ENCODE data around the gene CRYGN.

Gene CRYGN

DNA sequence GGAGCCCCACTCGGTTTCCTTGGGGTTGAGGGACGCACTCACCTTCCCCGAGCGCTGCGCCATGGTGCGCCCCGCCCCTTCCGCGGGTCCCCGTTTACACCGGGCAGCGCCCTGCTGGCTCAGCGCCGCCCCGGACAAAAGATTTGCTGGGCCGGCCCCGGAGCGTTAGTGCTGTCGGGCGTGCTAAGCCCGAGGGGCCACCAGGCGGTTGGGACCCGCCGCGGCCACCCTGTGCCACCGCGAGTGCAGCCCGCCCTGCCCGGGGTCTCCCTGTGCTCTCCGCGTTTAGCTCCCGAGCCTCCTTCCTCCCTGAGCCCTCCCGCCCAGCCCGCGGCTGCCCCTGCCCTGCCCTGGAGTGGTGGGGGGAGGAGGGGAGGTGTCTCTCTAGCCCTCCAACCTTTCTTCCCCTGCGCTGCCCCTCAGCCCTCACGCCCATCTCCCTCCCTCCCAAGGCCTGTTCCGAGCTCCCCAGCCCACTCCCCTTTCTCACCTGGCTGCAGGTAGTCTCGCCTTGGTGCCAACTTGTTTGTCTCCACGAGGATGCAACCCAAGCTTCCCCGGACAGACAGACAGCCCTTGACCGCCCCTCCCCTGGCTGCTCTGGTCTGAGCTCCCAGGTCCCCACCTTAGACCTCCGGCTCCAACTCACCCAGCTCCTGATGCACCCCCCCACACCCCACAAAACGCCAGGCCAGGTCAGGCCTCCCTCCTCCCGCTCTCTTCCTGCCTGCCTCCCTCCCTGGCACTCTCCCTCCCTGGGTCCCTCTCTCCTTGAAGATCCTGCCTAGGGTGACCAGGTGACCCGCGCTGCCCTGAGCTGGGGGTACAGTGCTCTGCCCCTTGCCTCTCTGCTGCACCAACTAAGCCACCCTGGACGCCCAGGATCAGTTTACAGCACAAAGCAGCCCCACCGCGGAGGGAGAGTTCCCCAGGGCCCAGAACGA lies at the start of gene CRYGN:
CRYGN (minus strand) TSS at position 287 of the 944 bp plus-strand sequence; CDS start at position 63, 224 bp downstream.
- TF ChIP-seq, protein P1, sequence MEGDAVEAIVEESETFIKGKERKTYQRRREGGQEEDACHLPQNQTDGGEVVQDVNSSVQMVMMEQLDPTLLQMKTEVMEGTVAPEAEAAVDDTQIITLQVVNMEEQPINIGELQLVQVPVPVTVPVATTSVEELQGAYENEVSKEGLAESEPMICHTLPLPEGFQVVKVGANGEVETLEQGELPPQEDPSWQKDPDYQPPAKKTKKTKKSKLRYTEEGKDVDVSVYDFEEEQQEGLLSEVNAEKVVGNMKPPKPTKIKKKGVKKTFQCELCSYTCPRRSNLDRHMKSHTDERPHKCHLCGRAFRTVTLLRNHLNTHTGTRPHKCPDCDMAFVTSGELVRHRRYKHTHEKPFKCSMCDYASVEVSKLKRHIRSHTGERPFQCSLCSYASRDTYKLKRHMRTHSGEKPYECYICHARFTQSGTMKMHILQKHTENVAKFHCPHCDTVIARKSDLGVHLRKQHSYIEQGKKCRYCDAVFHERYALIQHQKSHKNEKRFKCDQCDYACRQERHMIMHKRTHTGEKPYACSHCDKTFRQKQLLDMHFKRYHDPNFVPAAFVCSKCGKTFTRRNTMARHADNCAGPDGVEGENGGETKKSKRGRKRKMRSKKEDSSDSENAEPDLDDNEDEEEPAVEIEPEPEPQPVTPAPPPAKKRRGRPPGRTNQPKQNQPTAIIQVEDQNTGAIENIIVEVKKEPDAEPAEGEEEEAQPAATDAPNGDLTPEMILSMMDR (IDR thresholded peaks at IDR 0.05), result no peak
- H3K36me3 ChIP-seq, result no peaks in the 10 kb centered on the region
- H3K27ac ChIP-seq, result no peak within 1 kb of the TSS
- H3K4me1 ChIP-seq (ENCODE audit: control insufficient read depth in 1 of 2, insufficient read depth in 1 of 2, low read depth in 1 of 2, low read length in 1 of 2), result peaks cover 6 to 8% of the 10 kb centered on the region in 2 experiments
- H3K4me3 ChIP-seq (ENCODE audit: low read depth in 1 of 2, low read length in 1 of 2), result no peak within 1 kb of the TSS
- peaks cover 41% of the 10 kb centered on the region for H3K27me3 ChIP-seq
- no peaks in the 10 kb centered on the region for H3K9me3 ChIP-seq

- TF ChIP-seq, protein P1 (IDR thresholded peaks at IDR 0.05), result no peak
- H3K27ac ChIP-seq, result no peak overlapping the region
- H3K36me3 ChIP-seq, result peaks cover 36% of the 10 kb centered on the region
- no peaks in the 10 kb centered on the region for H3K27me3 ChIP-seq
- no peaks in the 10 kb centered on the region for H3K9me3 ChIP-seq
- no peak overlapping the region for H3K4me3 ChIP-seq (ENCODE audit: low read depth in 1 of 2, low read length in 1 of 2)
- peaks cover 6 to 19% of the 10 kb centered on the region in 2 experiments for H3K4me1 ChIP-seq (ENCODE audit: control insufficient read depth in 1 of 2, insufficient read depth in 1 of 2, low read depth in 1 of 2, low read length in 1 of 2)
Measured at GRCh38 chr7:151489498-151489897, 49.6 kb upstream of the CRYGN start.

GRCh38 chr7:151488096-151488495 lies 48.2 kb upstream of the CRYGN start:
- TF ChIP-seq, protein P1 (IDR thresholded peaks at IDR 0.05), result no peak
- H3K4me1 ChIP-seq (ENCODE audit: control insufficient read depth in 1 of 2, insufficient read depth in 1 of 2, low read depth in 1 of 2, low read length in 1 of 2), result peaks cover 6 to 21% of the 10 kb centered on the region in 2 experiments
- H3K4me3 ChIP-seq (ENCODE audit: low read depth in 1 of 2, low read length in 1 of 2), result no peak overlapping the region
- peaks cover 48% of the 10 kb centered on the region for H3K36me3 ChIP-seq
- H3K27ac ChIP-seq, result no peak overlapping the region
- no peaks in the 10 kb centered on the region for H3K27me3 ChIP-seq
- H3K9me3 ChIP-seq, result no peaks in the 10 kb centered on the region

DNA sequence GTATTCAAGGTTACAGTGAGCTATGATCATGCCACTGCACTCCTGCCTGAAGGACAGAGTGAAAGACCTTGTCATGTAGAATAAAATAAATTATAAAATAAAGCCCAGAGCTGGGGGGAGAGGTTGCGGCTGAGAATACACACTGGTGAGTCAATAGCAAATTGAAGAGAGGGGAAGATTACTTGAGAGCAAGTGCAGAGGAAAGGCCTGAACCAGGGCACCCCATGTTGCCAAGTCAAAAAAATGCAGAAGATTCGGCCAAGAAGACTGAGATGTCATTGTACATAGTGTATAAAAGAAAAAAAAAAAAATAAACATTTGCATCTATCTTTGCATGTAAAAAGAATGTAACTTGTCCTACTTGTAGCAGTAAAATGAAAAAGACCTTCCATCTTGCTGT lies 47.3 kb upstream of the CRYGN start:
- TF ChIP-seq, protein P1 (IDR thresholded peaks at IDR 0.05), result no peak
- Histone ChIP-seq H3K4me1 (ENCODE audit: control insufficient read depth in 1 of 2, insufficient read depth in 1 of 2, low read depth in 1 of 2, low read length in 1 of 2) (peaks cover 6 to 20% of the 10 kb centered on the region in 2 experiments), H3K9me3 (no peaks in the 10 kb centered on the region), H3K27ac (no peak overlapping the region), H3K4me3 (ENCODE audit: low read depth in 1 of 2, low read length in 1 of 2) (no peak overlapping the region), H3K27me3 (no peaks in the 10 kb centered on the region), H3K36me3 (peaks cover 57% of the 10 kb centered on the region)

GRCh38 chr7:151486074-151486473 lies 46.1 kb upstream of the CRYGN start:
- Histone ChIP-seq H3K9me3 (no peaks in the 10 kb centered on the region), H3K36me3 (peaks cover 67% of the 10 kb centered on the region), H3K4me3 (ENCODE audit: low read depth in 1 of 2, low read length in 1 of 2) (no peak overlapping the region), H3K27me3 (no peaks in the 10 kb centered on the region), H3K4me1 (ENCODE audit: control insufficient read depth in 1 of 2, insufficient read depth in 1 of 2, low read depth in 1 of 2, low read length in 1 of 2) (peaks cover 0 to 12% of the 10 kb centered on the region in 2 experiments), H3K27ac (no peak overlapping the region)
- TF ChIP-seq, protein P1 (IDR thresholded peaks at IDR 0.05), result no peak
